IPS-20b (cell line): Measurements from ENCODE around the gene SUGP2.

ENCODE experiments used
- H3K27ac ChIP-seq: one replicate; pipeline ENCODE4 v1.5.1; 2013; ENCODE audit warnings: low read length
- H3K27me3 ChIP-seq: 2 replicates; pipeline ENCODE4 v1.6.1; 2013; ENCODE audit warnings: mild to moderate bottlenecking, low read length, inconsistent platforms; ENCODE audit not compliant: insufficient read depth
- H3K36me3 ChIP-seq: 2 replicates; pipeline ENCODE4 v1.6.1; 2013; ENCODE audit warnings: low read depth, mild to moderate bottlenecking, inconsistent platforms, low read length, moderate library complexity; ENCODE audit not compliant: insufficient read depth
- H3K4me1 ChIP-seq: 2 replicates; pipeline ENCODE4 v1.6.1; 2013; ENCODE audit warnings: mild to moderate bottlenecking, control low read depth, inconsistent platforms, low read length, moderate library complexity; ENCODE audit not compliant: insufficient read depth
- H3K4me3 ChIP-seq: 2 replicates; pipeline ENCODE4 v1.5.1; 2013; ENCODE audit warnings: mild to moderate bottlenecking, low read length, inconsistent platforms
- H3K9ac ChIP-seq: 2 replicates; pipeline ENCODE4 v1.6.1; 2013; ENCODE audit warnings: low read depth, mild to moderate bottlenecking, inconsistent platforms, low read length, moderate library complexity
- H3K9me3 ChIP-seq: 2 replicates; pipeline ENCODE4 v1.6.1; 2013; ENCODE audit warnings: mild to moderate bottlenecking, low read depth, low read length, inconsistent platforms; ENCODE audit not compliant: insufficient read depth

The SUGP2 gene

GRCh38 chr19:19043881-19044280 is 10.6 kb upstream of the SUGP2 start:
- Histone ChIP-seq H3K4me1 (no peaks in the 10 kb centered on the region), H3K9me3 (no peaks in the 10 kb centered on the region), H3K27me3 (no peaks in the 10 kb centered on the region), H3K36me3 (peaks cover 61% of the 10 kb centered on the region), H3K27ac (no peak overlapping the region), H3K9ac (no peak overlapping the region), H3K4me3 (no peak overlapping the region)

- Histone ChIP-seq H3K9me3 (no peaks in the 10 kb centered on the region), H3K4me3 (no peak overlapping the region), H3K9ac (no peak overlapping the region), H3K4me1 (no peaks in the 10 kb centered on the region), H3K27me3 (no peaks in the 10 kb centered on the region), H3K36me3 (peaks cover 63% of the 10 kb centered on the region), H3K27ac (no peak overlapping the region)
Measured at GRCh38 chr19:19043481-19043880, 10.2 kb upstream of the SUGP2 start.

GRCh38 chr19:19042732-19043280 is 9.5 kb upstream of the SUGP2 start:
- H3K4me3 ChIP-seq: no peak overlapping the region
- peaks cover 2% of the 10 kb centered on the region for H3K9me3 ChIP-seq
- H3K27me3 ChIP-seq: no peaks in the 10 kb centered on the region
- H3K4me1 ChIP-seq: no peaks in the 10 kb centered on the region
- H3K27ac ChIP-seq: no peak overlapping the region
- H3K36me3 ChIP-seq: peaks cover 64% of the 10 kb centered on the region
- no peak overlapping the region for H3K9ac ChIP-seq

GRCh38 chr19:19040417-19040816 is 7.1 kb upstream of the SUGP2 start:
- H3K27me3 ChIP-seq: no peaks in the 10 kb centered on the region
- peaks cover 68% of the 10 kb centered on the region for H3K36me3 ChIP-seq
- no peak overlapping the region for H3K27ac ChIP-seq
- no peak overlapping the region for H3K9ac ChIP-seq
- peaks cover 8% of the 10 kb centered on the region for H3K9me3 ChIP-seq
- H3K4me1 ChIP-seq: no peaks in the 10 kb centered on the region
- H3K4me3 ChIP-seq: no peak overlapping the region

- H3K4me3 ChIP-seq: no peak overlapping the region
- no peak overlapping the region for H3K9ac ChIP-seq
- peaks cover 8% of the 10 kb centered on the region for H3K9me3 ChIP-seq
- H3K4me1 ChIP-seq: no peaks in the 10 kb centered on the region
- peaks cover 67% of the 10 kb centered on the region for H3K36me3 ChIP-seq
- no peak overlapping the region for H3K27ac ChIP-seq
- H3K27me3 ChIP-seq: no peaks in the 10 kb centered on the region
Measured at GRCh38 chr19:19039901-19040300, 6.6 kb upstream of the SUGP2 start.

GRCh38 chr19:19034204-19034624 is 897 bp upstream of the SUGP2 start:
- Histone ChIP-seq H3K27ac (peak overlapping the region; percentile 83), H3K27me3 (no peaks in the 10 kb centered on the region), H3K36me3 (peaks cover 58% of the 10 kb centered on the region), H3K4me3 (peak overlapping the region; percentile 92), H3K9ac (peak overlapping the region; percentile 92; the same call in 1 of the 2 replicates), H3K9me3 (peaks cover 8% of the 10 kb centered on the region), H3K4me1 (0 out of 2 replicates have a peak, but pooled peaks cover 3% of the 10 kb centered on the region)

- Histone ChIP-seq H3K27me3 (no peaks in the 10 kb centered on the region), H3K27ac (peak overlapping the region; percentile 54), H3K4me3 (peak overlapping the region; percentile 92), H3K4me1 (0 out of 2 replicates have a peak, but pooled peaks cover 3% of the 10 kb centered on the region), H3K9me3 (peaks cover 8% of the 10 kb centered on the region), H3K36me3 (peaks cover 56% of the 10 kb centered on the region), H3K9ac (peak overlapping the region; percentile 93; the same call in 1 of the 2 replicates)
Measured at GRCh38 chr19:19033176-19033425, 216 bp downstream of the SUGP2 start.

- Histone ChIP-seq H3K4me1 (0 out of 2 replicates have a peak, but pooled peaks cover 3% of the 10 kb centered on the region), H3K27me3 (no peaks in the 10 kb centered on the region), H3K9ac (peak overlapping the region; percentile 93; the same call in 1 of the 2 replicates), H3K36me3 (peaks cover 56% of the 10 kb centered on the region), H3K4me3 (peak overlapping the region; percentile 92), H3K9me3 (peaks cover 4% of the 10 kb centered on the region), H3K27ac (peak overlapping the region; percentile 54)
Measured at GRCh38 chr19:19032420-19033175, 719 bp downstream of the SUGP2 start.

GRCh38 chr19:19031891-19032290 is 1.4 kb downstream of the SUGP2 start:
- Histone ChIP-seq H3K36me3 (peaks cover 55% of the 10 kb centered on the region), H3K27ac (no peak overlapping the region), H3K9ac (peak overlapping the region; percentile 59; the same call in 1 of the 2 replicates)

GRCh38 chr19:19028526-19028925 is 4.8 kb downstream of the SUGP2 start:
- peaks cover 76% of the 10 kb centered on the region for H3K36me3 ChIP-seq
- H3K4me3 ChIP-seq: no peak overlapping the region
- 0 out of 2 replicates have a peak, but pooled peaks cover 3% of the 10 kb centered on the region for H3K4me1 ChIP-seq

More at GRCh38 chr19:19031891-19032290, 1.4 kb downstream of the SUGP2 start:
- no peaks in the 10 kb centered on the region for H3K9me3 ChIP-seq
- 0 out of 2 replicates have a peak, but pooled peaks cover 3% of the 10 kb centered on the region for H3K4me1 ChIP-seq
- no peaks in the 10 kb centered on the region for H3K27me3 ChIP-seq
- H3K4me3 ChIP-seq: peak overlapping the region; percentile 92

GRCh38 chr19:19027228-19027627 is 6.1 kb downstream of the SUGP2 start:
- peaks cover 89% of the 10 kb centered on the region for H3K36me3 ChIP-seq
- H3K4me3 ChIP-seq: no peak overlapping the region
- H3K9me3 ChIP-seq: no peaks in the 10 kb centered on the region
- H3K4me1 ChIP-seq: 0 out of 2 replicates have a peak, but pooled peaks cover 3% of the 10 kb centered on the region
- no peak overlapping the region for H3K27ac ChIP-seq
- H3K27me3 ChIP-seq: no peaks in the 10 kb centered on the region
- no peak overlapping the region for H3K9ac ChIP-seq

More at GRCh38 chr19:19028526-19028925, 4.8 kb downstream of the SUGP2 start:
- H3K27me3 ChIP-seq: no peaks in the 10 kb centered on the region
- no peaks in the 10 kb centered on the region for H3K9me3 ChIP-seq
- H3K9ac ChIP-seq: no peak overlapping the region
- no peak overlapping the region for H3K27ac ChIP-seq
